NCI-H82 treated with DMSO at 0.1 percent for 48 hours (cell line): ENCODE measurements around the gene DCLK1.

Experiments
- DNase-seq: peaks from one replicate; lab custom pipeline; 2025; ENCODE audit not compliant: unreplicated experiment; lab: John Stamatoyannopoulos, UW

DCLK1 gene

DNA sequence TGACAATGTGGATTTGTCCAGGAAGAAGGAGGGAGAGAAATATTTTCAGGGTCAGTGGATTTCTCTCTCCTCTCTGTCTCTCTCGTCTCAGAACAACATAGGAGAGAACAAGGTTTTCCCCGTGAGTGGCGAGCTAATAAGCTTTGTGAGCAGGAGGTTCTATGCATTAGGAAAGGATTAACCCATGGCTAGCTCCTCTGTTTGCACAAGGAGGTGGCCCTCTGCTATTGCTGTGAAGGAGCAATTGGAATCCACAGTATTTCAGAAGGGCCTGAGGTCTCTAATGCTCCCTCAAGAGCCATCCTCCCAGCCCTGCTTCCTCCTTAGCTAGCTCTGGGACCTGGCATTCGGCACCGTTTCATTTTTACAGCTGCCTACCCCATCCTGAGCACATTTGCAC lies 365.8 kb downstream of the DCLK1 start:
- peak; percentile 96 for DNase-seq

DNA sequence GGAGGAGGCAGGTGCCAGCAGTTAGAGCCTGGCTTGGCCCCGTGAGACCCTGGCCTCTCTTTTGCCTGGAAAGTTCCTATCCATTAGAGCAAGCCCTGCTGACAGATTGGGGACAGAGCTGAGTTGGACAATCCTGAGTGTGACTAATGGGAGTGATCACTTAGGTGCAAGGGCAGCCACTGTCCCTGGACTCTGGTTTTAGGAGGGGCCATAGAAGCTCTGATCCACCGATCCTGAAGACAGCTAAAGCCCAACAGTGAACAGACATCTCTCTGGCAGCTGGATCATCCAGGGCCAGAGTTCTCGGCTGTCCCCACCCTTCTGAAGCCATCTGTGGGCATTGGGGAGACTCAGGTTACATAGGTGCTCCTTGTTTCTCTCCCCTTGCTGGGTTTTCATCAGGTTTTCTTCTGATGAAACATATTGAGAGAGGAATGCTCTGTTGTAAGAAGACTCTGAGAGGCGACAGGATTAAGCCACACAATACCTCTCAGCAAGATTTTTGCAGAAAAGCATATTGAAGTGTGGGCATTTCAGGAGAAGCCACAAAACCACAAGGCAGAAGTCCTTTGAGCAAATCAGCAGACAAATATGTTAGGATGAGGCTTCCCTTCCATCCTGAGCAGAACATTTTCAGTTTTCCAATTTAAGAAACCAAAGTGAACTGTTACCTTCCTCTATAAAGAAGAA lies 366.7 kb downstream of the DCLK1 start:
- peak; percentile 33 for DNase-seq

DNA sequence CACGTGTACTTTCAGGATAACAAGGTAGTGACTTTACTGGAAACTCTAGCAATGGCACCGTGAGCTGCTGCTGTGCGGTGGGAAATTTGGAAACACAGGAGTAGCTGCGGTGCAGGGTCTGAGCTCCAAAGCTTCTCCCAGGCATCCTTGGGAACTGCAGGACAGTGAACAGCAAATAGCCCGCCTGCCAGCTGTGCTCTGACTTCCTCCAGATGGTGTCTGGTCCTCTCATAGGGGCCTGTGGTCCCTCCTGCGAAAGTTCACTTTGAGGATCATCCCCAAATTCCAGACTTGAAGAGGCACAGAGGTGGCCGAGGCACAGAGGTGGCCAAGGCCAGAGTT lies 367.4 kb downstream of the DCLK1 start:
- no peak for DNase-seq

DNA sequence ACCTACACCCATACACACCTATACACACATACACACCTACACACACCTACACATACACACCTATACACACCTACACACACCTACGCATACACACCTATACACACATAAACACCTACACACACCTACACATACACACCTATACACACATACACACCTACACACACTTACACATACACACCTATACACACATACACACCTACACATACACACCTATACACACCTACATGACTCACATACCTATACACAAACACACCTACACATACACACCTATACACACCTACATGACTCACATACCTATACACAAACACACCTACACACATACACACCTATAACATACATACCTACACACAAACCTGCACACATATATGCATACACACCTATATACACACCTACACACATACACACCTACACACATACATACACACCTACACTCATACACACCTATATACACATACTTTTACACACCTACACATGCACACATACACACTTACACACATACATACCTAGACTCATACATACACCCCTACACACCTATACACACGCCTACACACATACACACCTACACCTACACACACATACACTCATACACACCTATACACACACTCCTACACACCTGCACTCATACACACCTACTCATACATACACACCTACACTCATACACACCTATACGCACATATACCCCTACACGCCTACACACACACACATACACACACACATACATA lies 368.0 kb downstream of the DCLK1 start:
- DNase-seq: no peak

DNA sequence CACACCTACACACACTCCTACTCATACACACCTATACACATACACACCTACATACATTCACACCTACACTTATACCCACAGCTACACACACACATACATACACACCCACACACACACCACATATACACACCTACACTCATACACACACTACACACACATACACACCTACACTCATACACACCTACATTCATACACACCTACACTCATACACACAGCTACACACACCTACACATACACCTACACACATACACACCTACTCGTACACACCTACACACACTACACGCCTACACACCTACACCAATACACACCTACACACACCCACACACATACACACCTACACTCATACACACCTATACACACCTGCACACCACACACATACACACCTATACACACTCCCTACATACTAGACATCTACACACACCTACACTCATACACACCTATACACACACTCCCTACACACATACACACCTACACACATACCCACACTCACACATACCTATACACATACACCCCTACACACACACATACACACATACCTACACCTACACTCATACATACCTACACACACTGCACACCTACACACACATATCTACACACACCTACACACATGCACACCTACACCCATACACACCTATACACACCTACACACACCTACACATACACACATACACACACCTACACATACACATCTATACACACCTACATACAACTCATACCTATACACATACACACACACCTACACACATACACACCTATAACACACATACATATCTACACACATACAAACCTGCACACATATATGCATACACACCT lies 369.5 kb downstream of the DCLK1 start:
- no peak for DNase-seq

DNA sequence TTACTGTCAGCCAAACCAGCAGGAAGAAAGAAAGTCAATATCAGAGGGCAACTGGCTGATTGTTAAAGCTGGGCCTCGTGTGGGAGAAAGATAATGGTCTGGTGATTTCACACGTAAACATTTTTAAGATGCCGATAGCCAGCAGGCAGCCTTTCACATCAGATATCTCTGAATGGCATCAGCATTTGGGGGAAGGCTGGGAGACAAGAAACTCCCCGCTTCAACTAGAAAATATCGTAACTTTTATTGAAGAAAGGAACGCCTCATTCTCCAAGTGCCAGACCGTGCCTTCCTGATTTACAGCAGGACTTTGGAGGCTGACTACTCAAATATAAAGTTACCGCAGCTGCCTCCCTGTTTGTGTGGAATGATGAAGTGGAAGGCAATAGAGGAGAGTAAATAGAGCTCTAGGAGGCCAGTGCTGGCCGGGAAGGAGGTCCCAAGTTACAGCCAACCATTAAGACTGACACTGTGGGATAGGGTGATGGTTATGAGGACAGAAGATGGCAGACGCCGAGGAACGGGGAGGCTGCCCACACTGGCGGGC lies 370.4 kb downstream of the DCLK1 start:
- DNase-seq: no peak

DNA sequence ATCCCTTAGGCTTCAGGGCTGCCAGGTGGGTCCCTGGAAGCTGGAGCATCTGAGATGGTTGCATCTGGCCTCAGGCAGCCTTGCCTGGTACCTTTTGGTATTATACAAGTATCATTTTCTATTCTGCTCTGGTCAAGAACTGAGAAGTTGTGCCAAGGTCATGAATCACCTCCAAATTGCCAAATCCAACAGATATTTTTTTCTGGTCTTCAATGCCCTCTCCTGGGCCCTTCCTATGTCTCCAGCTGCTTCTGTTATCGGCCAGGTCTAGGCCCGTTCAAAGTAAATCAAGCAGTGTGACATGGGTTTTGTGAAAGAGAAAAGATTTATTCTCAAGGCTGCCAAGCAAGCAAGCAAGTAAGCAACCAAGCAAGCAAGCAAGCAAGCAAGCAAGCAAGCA lies 383.6 kb downstream of the DCLK1 start:
- DNase-seq: no peak

DNA sequence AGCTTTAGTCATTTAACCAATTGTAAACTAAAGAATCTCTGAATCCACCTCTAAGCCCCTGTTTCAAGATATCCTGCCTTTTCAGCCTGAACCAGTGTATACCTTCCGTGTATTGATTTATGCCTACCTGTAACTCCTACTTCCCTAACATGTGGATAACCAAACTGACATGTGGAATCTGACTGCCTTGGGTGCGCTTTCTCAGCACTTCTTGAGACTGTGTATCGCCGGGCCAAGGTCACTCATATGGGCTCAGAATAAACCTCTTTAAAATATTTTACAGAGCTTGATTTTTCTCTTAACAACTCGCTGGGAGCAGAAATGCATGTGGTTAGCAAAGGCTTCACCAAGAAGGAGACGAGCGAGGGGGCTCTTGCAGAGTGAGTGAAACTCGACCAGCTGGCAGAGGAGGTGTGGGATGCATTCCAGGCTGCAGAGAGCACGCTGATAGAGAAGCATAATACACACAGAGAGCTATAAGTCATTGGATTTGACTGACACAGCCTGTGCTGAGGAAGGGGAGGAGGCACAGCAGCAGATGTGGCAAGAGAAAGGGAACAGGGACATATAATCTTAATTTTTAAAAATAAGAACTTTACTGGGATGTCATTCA lies 386.5 kb downstream of the DCLK1 start:
- peak; percentile 49 for DNase-seq

DNA sequence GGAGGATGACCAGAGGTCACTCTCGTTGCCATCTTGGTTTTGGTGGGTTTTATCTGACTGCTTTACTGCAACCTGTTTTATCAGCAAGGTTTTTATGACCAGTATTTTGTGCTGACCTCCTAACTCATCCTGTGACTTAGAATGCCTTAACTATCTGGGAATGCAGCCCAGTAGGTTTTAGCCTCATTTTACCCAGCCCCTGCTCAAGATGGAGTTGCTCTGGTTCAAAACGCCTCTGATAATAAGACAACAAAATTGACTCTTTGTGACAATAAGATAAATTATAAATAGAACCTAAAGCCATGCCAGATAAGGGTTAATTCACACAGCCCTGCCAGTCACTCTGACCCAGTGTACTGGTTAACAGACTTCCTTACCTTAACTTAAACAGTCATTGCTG lies 387.0 kb downstream of the DCLK1 start:
- DNase-seq: no peak

DNA sequence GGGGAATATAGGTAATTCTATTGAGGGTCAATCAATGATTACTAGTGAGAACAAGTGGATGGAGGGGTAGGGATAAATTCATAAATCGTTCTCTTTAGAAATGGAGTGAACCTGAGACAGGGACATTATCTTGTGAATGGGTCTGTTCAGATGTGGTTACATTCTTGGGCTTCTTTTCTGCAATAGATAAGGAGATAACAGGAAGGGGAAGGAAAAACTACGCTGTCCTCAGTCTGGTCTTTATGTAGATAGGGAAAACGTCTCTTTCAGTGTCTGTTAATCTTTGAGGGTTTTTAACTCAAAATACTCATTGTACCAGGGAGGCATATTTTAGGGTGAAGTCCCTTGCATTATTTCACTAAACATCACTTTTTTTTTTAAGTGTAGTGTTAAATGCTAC lies 388.0 kb downstream of the DCLK1 start:
- no peak for DNase-seq

DNA sequence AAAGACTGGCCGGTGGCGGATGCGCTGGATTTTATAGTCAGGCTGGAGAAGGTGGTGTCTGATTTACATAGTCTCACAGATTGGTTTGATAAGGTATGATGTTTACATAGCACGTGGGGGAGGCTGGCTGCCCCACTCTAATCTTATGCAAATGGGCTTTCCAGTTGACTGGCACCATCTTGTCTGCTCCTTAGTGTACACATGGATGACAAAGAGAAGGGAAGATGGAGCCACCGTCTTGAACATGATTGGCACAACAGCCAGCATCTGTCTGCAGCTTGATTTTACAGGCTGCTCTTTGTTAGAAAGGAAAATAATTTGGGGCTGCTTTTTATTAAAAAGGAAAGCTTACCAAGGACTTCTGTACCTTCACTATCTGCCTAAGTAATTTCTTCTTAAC lies 389.5 kb downstream of the DCLK1 start:
- DNase-seq: no peak

DNA sequence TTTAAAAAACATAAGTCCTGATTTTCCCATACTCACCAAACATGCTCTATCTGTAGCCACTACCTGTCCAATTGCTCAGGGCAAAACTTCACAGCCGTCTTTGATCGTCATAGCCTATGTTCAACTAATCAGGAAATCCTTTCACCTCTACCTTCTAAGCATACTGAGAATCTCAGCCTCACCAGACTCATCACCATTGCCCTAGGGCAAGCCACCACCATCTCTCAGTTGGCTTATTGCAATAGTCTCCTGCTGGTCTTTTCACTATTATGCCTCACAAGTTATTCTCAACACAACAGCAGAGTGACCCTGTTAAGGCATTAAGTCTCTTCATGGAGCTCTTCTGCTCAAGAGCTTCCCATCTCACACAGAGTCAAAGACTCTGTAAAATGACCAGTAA lies 394.3 kb downstream of the DCLK1 start:
- DNase-seq: no peak

DNA sequence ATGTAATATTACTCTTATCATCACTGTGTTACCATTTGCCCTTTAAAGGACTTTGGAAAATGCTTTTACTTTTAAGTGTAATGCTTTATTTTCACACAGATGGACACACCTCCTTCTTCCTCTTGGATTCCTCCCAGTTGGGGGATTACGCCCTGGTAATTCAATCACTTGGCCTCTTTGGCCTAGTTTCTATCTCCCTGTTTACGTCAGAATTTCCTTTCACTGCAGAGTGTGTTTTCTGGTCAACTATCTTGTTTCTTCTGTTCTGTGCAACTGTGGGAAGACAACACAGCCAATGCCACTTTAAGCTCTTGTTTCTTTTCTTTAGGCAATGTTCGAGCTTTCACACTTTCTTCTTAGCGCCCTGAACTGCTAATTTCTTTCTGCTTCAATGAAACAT lies 397.4 kb downstream of the DCLK1 start:
- DNase-seq: peak; percentile 39

DNA sequence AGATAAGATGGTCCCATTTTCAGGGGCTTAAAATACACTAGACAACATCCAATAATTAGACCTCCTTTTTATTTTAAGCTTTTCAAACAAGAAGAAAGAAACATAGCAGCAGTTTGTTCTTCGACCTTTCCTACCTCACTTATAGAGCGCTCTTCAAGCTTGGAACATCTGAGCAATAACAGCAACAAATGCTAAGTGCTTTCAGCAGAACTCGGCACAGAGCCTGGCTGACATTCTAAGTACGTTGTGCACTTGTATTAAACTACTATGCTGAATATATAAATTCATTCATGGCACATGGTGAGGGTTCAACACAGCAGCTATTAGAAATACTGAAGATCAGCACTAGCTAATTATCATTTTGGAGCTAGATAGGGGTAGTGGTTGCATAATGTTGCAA lies 398.6 kb downstream of the DCLK1 start:
- no peak for DNase-seq

DNA sequence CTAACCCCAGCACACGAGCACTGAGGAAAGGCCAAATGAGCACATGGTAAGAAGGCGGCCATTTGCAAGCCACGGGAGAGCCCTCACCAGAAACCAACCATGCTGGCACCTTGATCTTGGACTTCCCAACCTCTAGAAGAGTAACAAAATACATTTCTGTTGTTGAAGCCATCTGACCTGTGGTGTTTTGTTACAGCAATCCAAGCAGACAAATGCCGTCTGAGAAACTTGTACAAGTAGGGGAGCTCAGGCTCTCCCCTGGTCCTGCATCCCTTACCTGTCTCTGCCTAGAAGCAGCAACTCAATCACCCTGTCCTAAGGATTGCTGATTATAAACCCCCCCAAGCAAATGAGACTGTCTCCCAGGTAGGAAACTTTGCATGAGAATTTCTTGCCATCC lies 399.7 kb downstream of the DCLK1 start:
- DNase-seq: no peak

DNA sequence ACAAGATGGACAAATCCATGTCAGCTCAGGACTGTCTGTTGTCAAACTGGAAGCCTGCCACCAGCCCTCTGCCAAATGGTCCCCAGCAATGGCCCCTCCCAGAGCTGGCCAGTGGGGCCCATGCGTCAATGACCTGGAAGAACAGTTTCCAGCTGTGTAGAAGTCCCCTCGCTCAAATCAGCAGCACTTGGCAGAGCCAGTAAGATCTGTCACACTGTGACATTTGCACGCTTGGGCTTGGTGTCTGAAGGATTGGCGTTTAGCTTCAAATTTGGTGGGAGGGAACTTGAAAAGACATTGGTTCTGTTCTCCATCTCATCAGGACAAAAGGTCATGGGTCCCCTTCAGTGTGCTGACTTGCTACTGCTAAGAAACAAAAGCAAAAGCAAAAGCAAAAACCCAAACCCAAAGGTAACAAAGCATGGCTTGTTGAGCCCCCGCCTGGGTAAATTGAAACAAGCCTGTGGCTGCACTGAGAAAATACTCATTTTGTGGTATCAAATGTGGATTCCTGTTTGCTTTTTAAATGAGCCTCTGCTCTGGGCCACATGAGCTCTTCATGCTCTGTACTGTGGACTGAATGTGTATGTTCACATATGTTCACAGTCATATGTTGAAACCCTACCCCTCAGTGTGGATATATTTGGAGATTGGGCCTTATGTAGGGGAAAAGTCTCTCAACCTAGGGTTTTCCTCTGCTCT lies 401.1 kb downstream of the DCLK1 start:
- DNase-seq: no peak

DNA sequence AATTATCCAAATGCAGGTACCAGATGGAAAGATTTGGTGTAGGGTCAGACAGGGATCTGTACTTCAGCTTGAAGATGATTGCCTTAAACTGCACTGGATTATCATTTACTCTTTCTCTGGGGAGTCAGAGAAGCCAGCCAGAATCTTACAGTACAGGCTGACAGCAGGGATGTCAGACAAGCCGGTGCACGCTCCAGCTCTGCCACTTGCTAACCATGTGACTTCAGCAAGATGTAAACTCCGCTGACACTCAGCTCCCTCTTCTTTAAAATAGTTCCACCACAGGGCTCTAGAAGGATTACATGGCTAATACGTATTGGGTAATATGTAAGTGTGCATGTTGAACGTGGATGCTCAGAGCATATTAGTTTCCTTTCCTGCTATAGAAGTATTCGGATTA lies 403.3 kb downstream of the DCLK1 start:
- peak; percentile 47 for DNase-seq

DNA sequence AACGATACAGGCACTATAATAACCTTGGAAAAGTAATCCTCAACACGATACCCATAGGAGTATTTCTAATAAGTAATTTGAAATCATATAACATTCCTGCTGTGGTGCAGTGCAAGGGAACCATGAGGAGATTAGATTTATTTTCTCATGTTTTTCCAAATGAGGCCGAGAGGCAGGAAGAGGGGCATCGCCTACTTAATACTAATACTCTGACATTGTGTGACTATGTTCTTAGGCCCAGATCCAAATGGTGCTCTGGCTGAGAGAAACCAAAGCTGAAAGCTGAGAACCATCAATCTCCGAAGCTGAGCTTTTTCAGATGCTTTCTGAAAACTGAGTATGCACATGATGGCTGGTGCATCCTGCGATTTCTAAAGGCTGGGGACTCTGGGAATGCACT lies 406.7 kb downstream of the DCLK1 start:
- no peak for DNase-seq

DNA sequence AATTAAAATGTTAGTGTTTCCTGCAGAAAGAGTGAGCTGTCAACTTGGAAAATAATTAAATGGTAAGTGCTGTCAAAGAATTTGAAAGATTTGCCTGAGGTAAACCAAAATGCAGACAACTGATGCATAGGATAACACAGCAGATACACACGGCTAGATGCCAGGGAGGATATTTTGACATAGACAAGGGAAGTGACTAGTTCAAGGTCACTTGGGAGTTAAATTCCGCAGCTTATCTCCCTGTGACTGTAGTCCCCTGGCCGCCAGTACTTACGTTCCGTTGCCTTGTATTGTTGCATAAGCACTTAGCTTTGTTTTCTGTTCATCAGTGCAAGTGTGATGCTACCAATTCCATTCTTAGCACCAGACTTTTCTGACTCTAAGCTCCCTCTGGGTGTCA lies 407.4 kb downstream of the DCLK1 start:
- DNase-seq: peak; percentile 23

DNA sequence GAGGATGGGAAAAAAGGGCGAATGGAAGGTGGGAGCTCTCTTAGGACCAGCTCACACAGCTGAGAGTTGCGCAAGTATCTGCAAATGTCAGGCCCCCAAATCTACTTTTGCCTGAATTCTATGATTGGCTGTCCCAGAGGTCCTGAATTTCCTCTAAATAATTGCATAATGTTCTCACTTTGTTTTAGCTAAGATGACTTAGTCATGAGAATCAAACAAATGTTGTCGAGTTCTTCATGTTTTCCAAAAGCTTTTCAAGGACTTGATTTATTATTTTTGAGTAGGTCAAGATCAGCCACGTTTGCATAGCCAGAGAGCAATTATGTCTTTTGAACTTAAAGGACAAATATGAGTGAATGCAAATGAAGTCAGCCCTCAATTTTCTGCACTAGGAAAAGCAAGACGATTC lies 408.1 kb downstream of the DCLK1 start:
- no peak for DNase-seq
